IMR-90 (cell line): ENCODE data around the gene RELN. TPM values are rescaled to one million over a fixed set of nuclear protein-coding genes. Genes with fewer than 3 reads are reported as not detected.

Source experiments
- ATAC-seq: fragments of 200-7000 bp; cut with Tn5 transposase; 2 replicates; pipeline ENCODE4 v1.9.1; 2020; ENCODE audit warnings: low read depth, mild to moderate bottlenecking, moderate library complexity
- BruUV-seq: library from RNA; stranded (reverse); fragments of 400-500 nt; replicated peaks from 2 replicates; lab custom pipeline; 2021; lab: Mats Ljungman, UMichigan
- CTCF ChIA-PET: fragments of 300-600 bp; formaldehyde crosslinking; extraction: SDS; loops from one replicate; lab custom pipeline; 2021; ENCODE audit warnings: antibody characterized with exemption; lab: Yijun Ruan, JAX
- POLR2A ChIA-PET: fragments of 300-600 bp; sonication (Branson Sonifier 250); formaldehyde crosslinking; loops from one replicate; lab custom pipeline; 2022; ENCODE audit warnings: antibody characterized with exemption; ENCODE audit not compliant: unreplicated experiment; lab: Charles Lee
- DNase-seq: peaks from one replicate; pipeline ENCODE4 v3.0.0; 2013
- H2AFZ ChIP-seq: replicated peaks from 2 replicates; pipeline ENCODE3; 2013; ENCODE audit warnings: low read length, mild to moderate bottlenecking; ENCODE audit not compliant: poor library complexity
- H2AK5ac ChIP-seq: 2 replicates; pipeline ENCODE4 v1.6.1; 2013; ENCODE audit warnings: low read depth, low read length, inconsistent platforms
- H2AK9ac ChIP-seq: replicated peaks from 2 replicates; pipeline ENCODE3; 2013; ENCODE audit warnings: mild to moderate bottlenecking, low read depth, low read length, moderate library complexity; ENCODE audit not compliant: poor library complexity
- H2BK120ac ChIP-seq: 2 replicates; pipeline ENCODE4 v1.6.1; 2013; ENCODE audit warnings: low read depth, low read length, inconsistent platforms
- H2BK15ac ChIP-seq: 3 replicates; pipeline ENCODE4 v1.6.1; 2013; ENCODE audit warnings: low read depth, low read length, inconsistent platforms
- H2BK20ac ChIP-seq: 2 replicates; pipeline ENCODE4 v1.6.1; 2013; ENCODE audit warnings: low read depth, mild to moderate bottlenecking, inconsistent platforms, low read length, moderate library complexity
- H2BK5ac ChIP-seq: 2 replicates; pipeline ENCODE4 v1.6.1; 2013; ENCODE audit warnings: mild to moderate bottlenecking, low read depth, low read length, inconsistent platforms; ENCODE audit not compliant: poor library complexity, severe bottlenecking
- H3K14ac ChIP-seq: replicated peaks from 2 replicates; pipeline ENCODE4 v1.6.1; 2013; ENCODE audit warnings: low read depth, low read length, inconsistent platforms
- H3K18ac ChIP-seq: 2 replicates; pipeline ENCODE4 v1.6.1; 2013; ENCODE audit warnings: low read depth, low read length, control low read depth
- H3K23ac ChIP-seq: 2 replicates; pipeline ENCODE4 v1.6.1; 2013; ENCODE audit warnings: low read depth, low read length, inconsistent platforms
- H3K27ac ChIP-seq: 2 replicates; pipeline ENCODE4 v1.5.1; 2013; ENCODE audit warnings: mild to moderate bottlenecking, control low read depth, low read length; ENCODE audit not compliant: insufficient read depth
- H3K27me3 ChIP-seq: 2 replicates; pipeline ENCODE4 v1.6.1; 2013; ENCODE audit warnings: low read length; ENCODE audit not compliant: control insufficient read depth, insufficient read depth
- H3K36me3 ChIP-seq: 2 replicates; pipeline ENCODE4 v1.6.1; 2013; ENCODE audit warnings: low read length, mixed read lengths; ENCODE audit not compliant: control insufficient read depth, insufficient read depth
- H3K4ac ChIP-seq: 2 replicates; pipeline ENCODE4 v1.6.1; 2013; ENCODE audit warnings: low read depth, low read length, inconsistent platforms
- H3K4me1 ChIP-seq: 2 replicates; pipeline ENCODE4 v1.6.1; 2013; ENCODE audit warnings: low read length, mixed read lengths; ENCODE audit not compliant: control insufficient read depth, insufficient read depth
- H3K4me2 ChIP-seq: 2 replicates; pipeline ENCODE4 v1.6.1; 2013; ENCODE audit warnings: low read depth, mild to moderate bottlenecking, control low read depth, low read length, moderate library complexity
- H3K4me3 ChIP-seq: 2 replicates; pipeline ENCODE4 v1.5.1; 2013; ENCODE audit warnings: low read depth, mild to moderate bottlenecking, control low read depth, low read length, moderate library complexity; ENCODE audit not compliant: insufficient read depth
- H3K56ac ChIP-seq: 2 replicates; pipeline ENCODE4 v1.6.1; 2013; ENCODE audit warnings: low read length, inconsistent platforms; ENCODE audit not compliant: insufficient read depth; ENCODE audit errors: extremely low read depth
- H3K79me1 ChIP-seq, 2 experiments: 2 replicates each; pipeline ENCODE4 v1.6.1; 2013; ENCODE audit warnings: low read length in 2 of 2, inconsistent platforms in 1 of 2, low read depth in 1 of 2
- H3K9ac ChIP-seq: 2 replicates; pipeline ENCODE4 v1.6.1; 2013; ENCODE audit warnings: low read depth, low read length, control low read depth
- H3K9me1 ChIP-seq: 2 replicates; pipeline ENCODE4 v1.6.1; 2013; ENCODE audit warnings: low read length, inconsistent platforms; ENCODE audit not compliant: insufficient read depth
- H3K9me3 ChIP-seq: 2 replicates; pipeline ENCODE4 v1.6.1; 2013; ENCODE audit warnings: low read length; ENCODE audit not compliant: control insufficient read depth, insufficient read depth
- H4K20me1 ChIP-seq: 2 replicates; pipeline ENCODE4 v1.6.1; 2013; ENCODE audit warnings: low read length, inconsistent platforms; ENCODE audit not compliant: insufficient read depth
- H4K5ac ChIP-seq: 2 replicates; pipeline ENCODE4 v1.6.1; 2013; ENCODE audit warnings: mild to moderate bottlenecking, low read depth, low read length, control low read depth
- H4K8ac ChIP-seq, 2 experiments: 2 replicates each; pipeline ENCODE4 v1.6.1; 2013; ENCODE audit warnings: low read depth in 2 of 2, low read length in 2 of 2, control low read depth in 1 of 2, inconsistent platforms in 1 of 2
- H4K91ac ChIP-seq: 2 replicates; pipeline ENCODE4 v1.6.1; 2013; ENCODE audit warnings: low read depth, low read length, inconsistent platforms; ENCODE audit not compliant: insufficient read depth
- BHLHE40 ChIP-seq: fragments of 150-350 bp; IDR thresholded peaks from 2 replicates; pipeline ENCODE4 v1.6.1; 2016; ENCODE audit warnings: mild to moderate bottlenecking, low read depth, low read length
- CEBPB ChIP-seq: IDR thresholded peaks from 2 replicates; pipeline ENCODE4 v1.6.1; 2012; ENCODE audit warnings: low read depth, low read length, improper control_type of control experiment
- CHD1 ChIP-seq: IDR thresholded peaks from 2 replicates; pipeline ENCODE4 v1.6.1; 2012; ENCODE audit warnings: low read depth, low read length, improper control_type of control experiment
- ELK1 ChIP-seq: fragments of 150-350 bp; IDR thresholded peaks from 2 replicates; pipeline ENCODE4 v1.6.1; 2016; ENCODE audit warnings: low read depth, mild to moderate bottlenecking, low read length, moderate library complexity, borderline replicate concordance
- MAZ ChIP-seq: IDR thresholded peaks from 2 replicates; pipeline ENCODE4 v1.6.1; 2012; ENCODE audit warnings: low read depth, mild to moderate bottlenecking, low read length, improper control_type of control experiment, moderate library complexity, borderline replicate concordance
- POLR2A ChIP-seq: IDR thresholded peaks from 2 replicates; pipeline ENCODE4 v1.6.1; 2012; ENCODE audit warnings: mild to moderate bottlenecking, low read depth, low read length
- RCOR1 ChIP-seq: IDR thresholded peaks from 2 replicates; pipeline ENCODE4 v1.6.1; 2012; ENCODE audit warnings: mild to moderate bottlenecking, low read length, improper control_type of control experiment; ENCODE audit not compliant: insufficient replicate concordance
- SMC3 ChIP-seq: fragments of 150-350 bp; IDR thresholded peaks from 2 replicates; pipeline ENCODE4 v1.6.1; 2016; ENCODE audit warnings: low read depth, mild to moderate bottlenecking, antibody characterized with exemption, low read length, moderate library complexity
- USF2 ChIP-seq: fragments of 150-350 bp; IDR thresholded peaks from 2 replicates; pipeline ENCODE4 v1.6.1; 2017; ENCODE audit warnings: mild to moderate bottlenecking, antibody characterized with exemption, low read length, low read depth
- WGBS, 2 experiments: methylation state at CpG; one replicate each; pipeline versions ENCODE4 v1.1.5 to v1.1.7; 2013; ENCODE audit warnings: missing lambda C conversion rate in 2 of 2; ENCODE audit not compliant: insufficient read length in 1 of 2; ENCODE audit errors: extremely low coverage in 2 of 2; 5-methylcytosine and 5-hydroxymethylcytosine counted together
- dilution Hi-C: fragments of 300-500 bp; cut with HindIII; formaldehyde crosslinking; loops from one replicate; pipeline ENCODE4 v1.14.3; 2018; ENCODE audit warnings: low sequenced_read_pairs; ENCODE audit not compliant: unreplicated experiment
- in situ Hi-C: fragments of 300-500 bp; cut with MboI; formaldehyde crosslinking; loops from 3 replicates; pipeline ENCODE4 v1.14.3; 2019; ENCODE audit warnings: low sequenced_read_pairs, inconsistent platforms, mixed read lengths
- intact Hi-C: fragments of 100-400 bp; cut with micrococcal nuclease; formaldehyde crosslinking; loops from 2 replicates; pipeline ENCODE4 v1.10.0; 2022
- polyA plus RNA-seq, 3 experiments: library from polyadenylated mRNA; depleted of rRNA; stranded (reverse); fragments of >200 nt; gene quantifications; 2 replicates each; pipeline ENCODE4 v1.2.3, GENCODE V29; 2012; ENCODE audit warnings: low replicate concordance in 1 of 3
- total RNA-seq: library from RNA; depleted of rRNA; stranded (reverse); fragments of >200 nt; gene quantifications from 2 replicates; pipeline ENCODE4 v1.2.3, GENCODE V29; 2012
- TF ChIP-seq, protein P1 (sequence below): conservative IDR thresholded peaks from 2 replicates; pipeline ENCODE4 v1.5.1; 2012; ENCODE audit warnings: mild to moderate bottlenecking, low read depth, low read length, improper control_type of control experiment

RELN gene
- total and polyA plus RNA-seq, 2 of the 4 experiments (the other 2 are of a cell fraction), result 14.7 to 23.7 TPM

GRCh38 chr7:103632005-103632639 lies 357.3 kb downstream of the RELN start:
- H2BK15ac ChIP-seq, result peak overlapping the region; percentile 38; the same call in 1 of the 3 replicates
- H3K4me3 ChIP-seq, result no peak overlapping the region
- H2AFZ ChIP-seq, result no peak overlapping the region
- no peaks in the 10 kb centered on the region for H3K27me3 ChIP-seq
- peak overlapping the region; percentile 68 for H2BK5ac ChIP-seq
- DNase-seq, result no peak
- H3K56ac ChIP-seq, result no peak overlapping the region
- H2AK9ac ChIP-seq, result no peak overlapping the region
- no peaks in the 10 kb centered on the region for H4K20me1 ChIP-seq
- H4K8ac ChIP-seq, result peak overlapping the region; percentile 57 to 59; a peak in 3 of 4 replicates
- peaks cover 4% of the 10 kb centered on the region; the same call in 1 of the 2 replicates for H3K4me1 ChIP-seq
- peak overlapping the region; percentile 92 for H2BK20ac ChIP-seq
- H2BK120ac ChIP-seq, result peak overlapping the region; percentile 78
- BruUV-seq, result no TSS peak
- TF ChIP-seq BHLHE40 (no peak), RCOR1 (no peak), CHD1 (no peak), MAZ (no peak), USF2 (no peak), SMC3 (no peak), ELK1 (no peak), CEBPB (no peak), POLR2A (no peak)
- TF ChIP-seq, protein P1, sequence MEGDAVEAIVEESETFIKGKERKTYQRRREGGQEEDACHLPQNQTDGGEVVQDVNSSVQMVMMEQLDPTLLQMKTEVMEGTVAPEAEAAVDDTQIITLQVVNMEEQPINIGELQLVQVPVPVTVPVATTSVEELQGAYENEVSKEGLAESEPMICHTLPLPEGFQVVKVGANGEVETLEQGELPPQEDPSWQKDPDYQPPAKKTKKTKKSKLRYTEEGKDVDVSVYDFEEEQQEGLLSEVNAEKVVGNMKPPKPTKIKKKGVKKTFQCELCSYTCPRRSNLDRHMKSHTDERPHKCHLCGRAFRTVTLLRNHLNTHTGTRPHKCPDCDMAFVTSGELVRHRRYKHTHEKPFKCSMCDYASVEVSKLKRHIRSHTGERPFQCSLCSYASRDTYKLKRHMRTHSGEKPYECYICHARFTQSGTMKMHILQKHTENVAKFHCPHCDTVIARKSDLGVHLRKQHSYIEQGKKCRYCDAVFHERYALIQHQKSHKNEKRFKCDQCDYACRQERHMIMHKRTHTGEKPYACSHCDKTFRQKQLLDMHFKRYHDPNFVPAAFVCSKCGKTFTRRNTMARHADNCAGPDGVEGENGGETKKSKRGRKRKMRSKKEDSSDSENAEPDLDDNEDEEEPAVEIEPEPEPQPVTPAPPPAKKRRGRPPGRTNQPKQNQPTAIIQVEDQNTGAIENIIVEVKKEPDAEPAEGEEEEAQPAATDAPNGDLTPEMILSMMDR, result no peak
- no peaks in the 10 kb centered on the region for H3K79me1 ChIP-seq
- dilution Hi-C loops (no loop called here), in situ Hi-C loops (no loop called here), intact Hi-C loops (no loop called here)
- no peak overlapping the region for H3K27ac ChIP-seq
- H3K9me3 ChIP-seq, result no peaks in the 10 kb centered on the region
- no peak overlapping the region for H3K9ac ChIP-seq
- no peak overlapping the region for H3K4me2 ChIP-seq
- H2AK5ac ChIP-seq, result peak overlapping the region; percentile 45; the same call in 1 of the 2 replicates
- H3K4ac ChIP-seq, result peak overlapping the region; percentile 51; the same call in 1 of the 2 replicates
- peak overlapping the region; percentile 57 for H3K14ac ChIP-seq
- ATAC-seq, result no peak
- H4K91ac ChIP-seq, result peak overlapping the region; percentile 40; the same call in 1 of the 2 replicates
- no CpG with 5 or more reads among the region's 5 CpGs for WGBS, 2 experiments
- ChIA-PET CTCF (interaction anchor here (0.5 kb wide), 1 partner anchor 16 kb away, joined by 4 read pairs; no protein-coding TSS in a partner anchor), POLR2A (no interaction called here)
- peaks cover 3% of the 10 kb centered on the region for H3K36me3 ChIP-seq
- H3K23ac ChIP-seq, result peak overlapping the region; percentile 66; the same call in 1 of the 2 replicates
- peaks cover 4% of the 10 kb centered on the region; the same call in 1 of the 2 replicates for H3K9me1 ChIP-seq
- H4K5ac ChIP-seq, result peak overlapping the region; percentile 85; the same call in 1 of the 2 replicates
- H3K18ac ChIP-seq, result peak overlapping the region; percentile 90; the same call in 1 of the 2 replicates
